Peyer's patch (tissue), 4 donors: ENCODE measurements around the gene ATP1A2. TPM values are rescaled to one million over a fixed set of nuclear protein-coding genes. Genes with fewer than 3 reads are reported as not detected.

Experiments
- DNase-seq, 3 donors: peaks; one replicate each; pipeline ENCODE4 v3.0.0-alpha.2; 2017 to 2019
- H3K27ac ChIP-seq, 4 donors: fragments of 200-600 bp; sonication (generic); one replicate each; pipeline ENCODE4 v1.5.1; 2016 to 2019
- H3K27me3 ChIP-seq, 2 donors: fragments of 200-600 bp; sonication (generic); one replicate each; pipeline ENCODE4 v1.5.1; 2019
- H3K36me3 ChIP-seq, 3 donors: fragments of 200-600 bp; sonication (generic); one replicate each; pipeline ENCODE4 v1.5.1; 2016 to 2019
- H3K4me1 ChIP-seq, 4 donors: fragments of 200-600 bp; sonication (generic); one replicate each; pipeline ENCODE4 v1.5.1; 2016 to 2019
- H3K4me3 ChIP-seq, 4 donors: fragments of 200-600 bp; sonication (generic); 1 replicate in 3 of 4; 2 replicates in 1 of 4; pipeline ENCODE4 v1.5.1; 2016 to 2019; ENCODE audit warnings: mild to moderate bottlenecking in 1 of 4
- H3K9me3 ChIP-seq, 4 donors: fragments of 200-600 bp; sonication (generic); one replicate each; pipeline ENCODE4 v1.5.1; 2016 to 2019; ENCODE audit warnings: mild to moderate bottlenecking in 1 of 4
- POLR2A ChIP-seq, 2 donors: fragments of 450-650 bp; IDR thresholded peaks; one replicate each; pipeline ENCODE4 v1.5.1; 2017; ENCODE audit warnings: antibody characterized with exemption in 2 of 2, mild to moderate bottlenecking in 2 of 2, moderate library complexity in 2 of 2
- total RNA-seq, 4 donors: library from RNA; depleted of rRNA; stranded (reverse); fragments of >200 nt; gene quantifications; one replicate each; pipeline ENCODE4 v1.1.0, GENCODE V29; 2016
- TF ChIP-seq, protein P1 (sequence below), 6 experiments: fragments of 450-650 bp in 4 of 6; fragments of 200-600 bp in 2 of 6; sonication (generic) in 1 of 6; IDR thresholded peaks; one replicate each; pipeline ENCODE4 v1.5.1; 2017 to 2019; ENCODE audit warnings: antibody characterized with exemption in 6 of 6, mild to moderate bottlenecking in 3 of 6, moderate library complexity in 1 of 6

The ATP1A2 gene
- total RNA-seq, 4 donors from 2014 or later = 2.3 to 7.4 (median 6.0) TPM

DNA sequence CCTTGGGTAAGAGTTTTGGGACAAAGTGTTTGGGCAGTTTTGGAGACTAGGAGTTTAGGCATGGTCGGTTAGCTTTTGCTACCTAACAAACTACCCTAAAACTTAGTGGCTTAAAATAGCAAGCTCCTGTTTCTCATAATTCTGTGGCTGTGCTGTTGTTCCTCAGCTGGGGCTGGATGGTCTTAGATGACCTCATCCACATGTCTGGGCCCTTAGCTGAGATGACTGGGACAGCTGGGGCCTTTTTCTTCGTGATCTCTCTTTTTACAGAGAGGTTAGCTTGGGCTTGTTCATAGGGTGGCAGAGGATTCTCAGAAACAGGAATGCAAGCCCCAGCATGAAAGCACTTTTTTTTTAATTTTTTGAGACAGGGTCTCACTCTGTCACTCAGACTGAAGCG is 42.5 kb downstream of the ATP1A2 start:
- H3K27me3 ChIP-seq = no peaks in the 10 kb centered on the region
- no peaks in the 10 kb centered on the region for H3K9me3 ChIP-seq
- TF ChIP-seq, protein P1, sequence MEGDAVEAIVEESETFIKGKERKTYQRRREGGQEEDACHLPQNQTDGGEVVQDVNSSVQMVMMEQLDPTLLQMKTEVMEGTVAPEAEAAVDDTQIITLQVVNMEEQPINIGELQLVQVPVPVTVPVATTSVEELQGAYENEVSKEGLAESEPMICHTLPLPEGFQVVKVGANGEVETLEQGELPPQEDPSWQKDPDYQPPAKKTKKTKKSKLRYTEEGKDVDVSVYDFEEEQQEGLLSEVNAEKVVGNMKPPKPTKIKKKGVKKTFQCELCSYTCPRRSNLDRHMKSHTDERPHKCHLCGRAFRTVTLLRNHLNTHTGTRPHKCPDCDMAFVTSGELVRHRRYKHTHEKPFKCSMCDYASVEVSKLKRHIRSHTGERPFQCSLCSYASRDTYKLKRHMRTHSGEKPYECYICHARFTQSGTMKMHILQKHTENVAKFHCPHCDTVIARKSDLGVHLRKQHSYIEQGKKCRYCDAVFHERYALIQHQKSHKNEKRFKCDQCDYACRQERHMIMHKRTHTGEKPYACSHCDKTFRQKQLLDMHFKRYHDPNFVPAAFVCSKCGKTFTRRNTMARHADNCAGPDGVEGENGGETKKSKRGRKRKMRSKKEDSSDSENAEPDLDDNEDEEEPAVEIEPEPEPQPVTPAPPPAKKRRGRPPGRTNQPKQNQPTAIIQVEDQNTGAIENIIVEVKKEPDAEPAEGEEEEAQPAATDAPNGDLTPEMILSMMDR (IDR thresholded peaks at IDR 0.05) = no peak
- no peak for TF ChIP-seq POLR2A (IDR thresholded peaks at IDR 0.05)

DNA sequence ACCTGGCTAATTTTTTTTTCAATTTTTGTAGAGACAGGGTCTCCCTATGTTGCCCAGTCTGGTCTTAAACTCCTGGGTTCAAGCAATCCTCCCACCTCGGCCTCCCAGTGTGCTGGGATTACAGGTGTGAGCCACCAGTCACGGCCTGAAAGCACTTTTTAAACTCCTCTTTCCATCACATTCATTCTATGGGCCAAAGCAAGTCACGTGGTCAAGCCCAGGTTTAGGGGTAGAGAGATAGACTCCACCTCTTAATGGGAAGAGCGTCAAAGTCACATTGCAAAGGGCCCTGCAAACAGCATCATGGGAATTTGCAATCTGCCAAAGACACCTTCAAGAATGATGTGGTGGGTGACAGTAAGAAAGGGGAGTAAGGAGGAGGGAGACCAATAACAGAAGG is 43.0 kb downstream of the ATP1A2 start:
- Histone ChIP-seq H3K36me3 (no peaks in the 10 kb centered on the region), H3K9me3 (no peaks in the 10 kb centered on the region), H3K4me3 (no peak overlapping the region), H3K4me1 (no peaks in the 10 kb centered on the region), H3K27me3 (no peaks in the 10 kb centered on the region), H3K27ac (no peak overlapping the region)
- no peak for DNase-seq
- no peak for TF ChIP-seq POLR2A (IDR thresholded peaks at IDR 0.05)
- TF ChIP-seq, protein P1 (IDR thresholded peaks at IDR 0.05) = no peak

More for the DNA sequence above, 42.5 kb downstream of the ATP1A2 start:
- Histone ChIP-seq H3K27ac (no peak overlapping the region), H3K36me3 (no peaks in the 10 kb centered on the region), H3K4me3 (no peak overlapping the region), H3K4me1 (no peaks in the 10 kb centered on the region)
- DNase-seq = no peak

DNA sequence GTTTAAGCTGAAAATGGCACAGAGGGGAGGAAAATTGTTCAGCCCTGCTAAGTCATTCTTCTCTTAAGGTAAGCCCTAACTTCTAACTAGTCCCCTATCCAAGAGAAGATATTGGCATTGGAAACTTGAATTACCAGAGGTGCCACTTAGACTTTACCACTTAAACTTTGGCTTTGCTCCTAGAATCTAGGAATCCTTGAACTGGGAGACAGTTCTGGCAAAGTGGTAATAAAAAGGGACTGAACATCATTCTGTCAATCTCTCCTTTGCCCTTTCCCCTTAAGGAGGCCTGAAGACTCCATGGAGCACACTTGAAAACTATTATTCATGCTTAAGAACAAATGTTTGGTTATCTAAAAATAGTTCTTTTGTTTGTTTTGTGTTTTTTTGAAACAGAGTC is 44.3 kb downstream of the ATP1A2 start:
- no peaks in the 10 kb centered on the region for H3K27me3 ChIP-seq
- no peak for DNase-seq
- H3K4me3 ChIP-seq = no peak overlapping the region
- H3K4me1 ChIP-seq = no peaks in the 10 kb centered on the region
- H3K36me3 ChIP-seq = no peaks in the 10 kb centered on the region
- H3K27ac ChIP-seq = no peak overlapping the region
- no peak for TF ChIP-seq POLR2A (IDR thresholded peaks at IDR 0.05)
- no peaks in the 10 kb centered on the region for H3K9me3 ChIP-seq

DNA sequence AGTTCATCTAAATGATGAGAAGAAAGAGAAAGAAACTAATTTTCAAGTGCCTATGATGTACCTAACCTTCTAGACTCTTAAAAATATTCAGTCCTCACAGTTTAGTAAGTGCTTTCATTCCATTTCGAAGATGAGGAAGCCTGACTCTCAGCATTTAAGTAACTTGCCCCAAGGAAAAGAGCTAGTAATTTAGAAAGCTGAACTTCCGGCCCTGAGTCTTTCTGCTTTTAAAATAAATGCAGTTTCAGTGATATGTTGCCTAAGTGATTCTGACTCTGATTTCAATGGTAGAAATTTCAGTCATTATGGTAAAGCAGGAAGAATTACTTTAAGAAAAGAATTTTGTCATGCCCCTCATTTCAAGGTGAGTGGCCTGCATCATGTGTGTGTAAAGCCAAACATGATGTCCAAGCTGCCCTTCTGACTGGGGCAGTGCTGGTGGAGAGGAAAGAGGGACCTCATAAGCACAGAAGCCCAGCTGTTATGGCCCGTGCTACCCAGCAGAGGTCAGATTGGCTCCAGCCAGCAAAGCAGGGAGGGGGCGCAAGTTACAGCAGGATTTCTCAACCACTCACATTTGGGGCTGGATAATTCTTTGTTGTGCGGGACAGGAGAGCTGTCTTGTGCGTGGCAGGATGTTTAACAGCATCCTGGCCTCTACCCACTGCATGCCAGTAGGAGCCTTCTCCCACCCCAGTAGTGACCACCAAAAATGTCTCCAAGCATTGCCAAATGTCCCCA is 46.6 kb downstream of the ATP1A2 start:
- Histone ChIP-seq H3K27me3 (no peaks in the 10 kb centered on the region), H3K27ac (no peak overlapping the region), H3K9me3 (no peaks in the 10 kb centered on the region), H3K4me1 (no peaks in the 10 kb centered on the region), H3K36me3 (no peaks in the 10 kb centered on the region), H3K4me3 (no peak overlapping the region)
- TF ChIP-seq, protein P1 (IDR thresholded peaks at IDR 0.05) = no peak
- TF ChIP-seq POLR2A (IDR thresholded peaks at IDR 0.05) = no peak
- no peak for DNase-seq

DNA sequence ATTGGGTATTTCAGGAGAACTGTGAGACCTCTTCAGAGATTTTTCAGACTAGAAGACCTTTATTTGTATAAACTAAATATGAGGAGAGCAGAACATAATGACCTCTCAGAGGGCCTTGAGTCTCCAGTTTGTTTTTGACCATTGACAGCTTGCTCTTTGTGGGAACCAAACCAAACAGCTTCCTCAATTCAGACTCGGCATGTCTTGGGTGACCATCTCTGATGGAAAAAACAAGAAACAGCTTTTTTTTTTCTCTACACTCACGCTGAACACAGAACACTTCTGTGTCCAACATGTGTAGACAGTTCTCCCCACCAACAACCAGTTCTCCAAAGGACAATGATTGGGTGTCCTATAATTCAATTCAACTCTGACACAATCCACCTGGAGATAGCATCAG is 47.4 kb downstream of the ATP1A2 start:
- TF ChIP-seq POLR2A (IDR thresholded peaks at IDR 0.05) = no peak
- TF ChIP-seq, protein P1 (IDR thresholded peaks at IDR 0.05) = no peak
- no peaks in the 10 kb centered on the region for H3K27me3 ChIP-seq
- H3K4me3 ChIP-seq = no peak overlapping the region
- no peak overlapping the region for H3K27ac ChIP-seq
- H3K36me3 ChIP-seq = no peaks in the 10 kb centered on the region
- DNase-seq = no peak
- no peaks in the 10 kb centered on the region for H3K9me3 ChIP-seq
- no peaks in the 10 kb centered on the region for H3K4me1 ChIP-seq

DNA sequence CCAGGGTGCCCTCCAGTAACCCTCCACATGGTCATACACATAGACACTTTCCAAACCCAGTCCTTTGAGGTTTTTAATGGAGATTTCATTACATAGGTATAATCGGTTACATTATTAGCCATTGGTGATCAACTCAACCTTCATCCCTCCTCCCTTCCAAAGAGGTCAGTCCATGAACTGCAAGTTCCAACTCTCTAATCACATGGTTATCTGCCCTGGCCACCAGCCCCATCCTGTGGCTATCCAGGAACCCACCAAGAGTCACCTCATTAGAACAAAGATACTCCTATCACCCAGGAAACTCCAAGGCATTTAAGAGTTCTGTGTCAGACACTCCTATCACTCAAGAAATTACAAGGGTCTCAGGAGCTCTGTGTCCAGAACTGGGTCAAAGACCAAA is 48.1 kb downstream of the ATP1A2 start:
- Histone ChIP-seq H3K27ac (no peak overlapping the region), H3K9me3 (no peaks in the 10 kb centered on the region), H3K4me3 (no peak overlapping the region), H3K36me3 (no peaks in the 10 kb centered on the region), H3K4me1 (no peaks in the 10 kb centered on the region), H3K27me3 (no peaks in the 10 kb centered on the region)
- no peak for DNase-seq
- no peak for TF ChIP-seq POLR2A (IDR thresholded peaks at IDR 0.05)
- TF ChIP-seq, protein P1 (IDR thresholded peaks at IDR 0.05) = no peak
